Measurements from ENCODE around the gene SPIN4.

GRCh38 chrX:63387411-63387810 is 36.3 kb upstream of the SPIN4 start:
- TF ChIP-seq CTCF (IDR thresholded peaks at IDR 0.05): no peak
- no peak for TF ChIP-seq POLR2A (IDR thresholded peaks at IDR 0.05)

All from esophagus squamous epithelium (tissue), 4 donors.